DOHH2 (cell line): Measurements from ENCODE around the gene HLF.

Experiments used
- EZH2phosphoT487 ChIP-seq: fragments of 200-600 bp; sonication (generic); IDR thresholded peaks from 2 replicates; pipeline ENCODE4 v1.6.1; 2017; ENCODE audit warnings: borderline replicate concordance, mild to moderate bottlenecking, antibody characterized with exemption, low read length, moderate library complexity, mixed read lengths
- TF ChIP-seq, protein P1 (sequence below): fragments of 200-600 bp; sonication (generic); IDR thresholded peaks from one replicate; pipeline ENCODE4 v1.5.1; 2014; ENCODE audit warnings: antibody characterized with exemption, mild to moderate bottlenecking, low read depth, low read length; ENCODE audit not compliant: poor library complexity, severe bottlenecking

DNA sequence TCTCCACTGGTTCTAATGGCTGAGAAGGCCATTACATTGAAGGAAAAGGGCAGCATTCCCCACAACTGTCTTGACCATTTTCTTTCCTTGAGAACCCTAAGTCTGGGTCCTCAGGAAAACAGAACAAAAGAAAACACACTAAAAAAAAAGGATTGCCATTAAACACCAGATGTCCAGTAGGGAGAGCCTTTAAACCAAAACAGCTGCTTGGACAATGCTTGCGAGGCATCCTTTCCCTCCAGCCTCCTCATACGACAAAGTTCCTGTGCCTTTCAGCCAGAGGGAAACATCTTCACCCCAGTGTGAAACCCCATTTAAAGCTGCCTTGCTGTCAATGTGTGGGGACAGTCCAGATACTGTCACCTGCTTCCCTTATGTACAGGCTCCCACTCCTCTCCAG, 82.6 kb downstream of the HLF start:
- TF ChIP-seq EZH2phosphoT487 = no peak
- TF ChIP-seq, protein P1, sequence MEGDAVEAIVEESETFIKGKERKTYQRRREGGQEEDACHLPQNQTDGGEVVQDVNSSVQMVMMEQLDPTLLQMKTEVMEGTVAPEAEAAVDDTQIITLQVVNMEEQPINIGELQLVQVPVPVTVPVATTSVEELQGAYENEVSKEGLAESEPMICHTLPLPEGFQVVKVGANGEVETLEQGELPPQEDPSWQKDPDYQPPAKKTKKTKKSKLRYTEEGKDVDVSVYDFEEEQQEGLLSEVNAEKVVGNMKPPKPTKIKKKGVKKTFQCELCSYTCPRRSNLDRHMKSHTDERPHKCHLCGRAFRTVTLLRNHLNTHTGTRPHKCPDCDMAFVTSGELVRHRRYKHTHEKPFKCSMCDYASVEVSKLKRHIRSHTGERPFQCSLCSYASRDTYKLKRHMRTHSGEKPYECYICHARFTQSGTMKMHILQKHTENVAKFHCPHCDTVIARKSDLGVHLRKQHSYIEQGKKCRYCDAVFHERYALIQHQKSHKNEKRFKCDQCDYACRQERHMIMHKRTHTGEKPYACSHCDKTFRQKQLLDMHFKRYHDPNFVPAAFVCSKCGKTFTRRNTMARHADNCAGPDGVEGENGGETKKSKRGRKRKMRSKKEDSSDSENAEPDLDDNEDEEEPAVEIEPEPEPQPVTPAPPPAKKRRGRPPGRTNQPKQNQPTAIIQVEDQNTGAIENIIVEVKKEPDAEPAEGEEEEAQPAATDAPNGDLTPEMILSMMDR = no peak
